GM12873 (cell line): ENCODE results near the gene CDSN.

Experiments
- TF ChIP-seq, protein P1 (sequence below): IDR thresholded peaks from 2 replicates; pipeline ENCODE4 v1.5.1; 2012; ENCODE audit warnings: low read depth, mild to moderate bottlenecking, moderate library complexity, low read length, control low read depth; ENCODE audit not compliant: insufficient read depth; ENCODE audit errors: missing control alignments

The CDSN gene, protein sequence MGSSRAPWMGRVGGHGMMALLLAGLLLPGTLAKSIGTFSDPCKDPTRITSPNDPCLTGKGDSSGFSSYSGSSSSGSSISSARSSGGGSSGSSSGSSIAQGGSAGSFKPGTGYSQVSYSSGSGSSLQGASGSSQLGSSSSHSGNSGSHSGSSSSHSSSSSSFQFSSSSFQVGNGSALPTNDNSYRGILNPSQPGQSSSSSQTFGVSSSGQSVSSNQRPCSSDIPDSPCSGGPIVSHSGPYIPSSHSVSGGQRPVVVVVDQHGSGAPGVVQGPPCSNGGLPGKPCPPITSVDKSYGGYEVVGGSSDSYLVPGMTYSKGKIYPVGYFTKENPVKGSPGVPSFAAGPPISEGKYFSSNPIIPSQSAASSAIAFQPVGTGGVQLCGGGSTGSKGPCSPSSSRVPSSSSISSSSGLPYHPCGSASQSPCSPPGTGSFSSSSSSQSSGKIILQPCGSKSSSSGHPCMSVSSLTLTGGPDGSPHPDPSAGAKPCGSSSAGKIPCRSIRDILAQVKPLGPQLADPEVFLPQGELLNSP

DNA sequence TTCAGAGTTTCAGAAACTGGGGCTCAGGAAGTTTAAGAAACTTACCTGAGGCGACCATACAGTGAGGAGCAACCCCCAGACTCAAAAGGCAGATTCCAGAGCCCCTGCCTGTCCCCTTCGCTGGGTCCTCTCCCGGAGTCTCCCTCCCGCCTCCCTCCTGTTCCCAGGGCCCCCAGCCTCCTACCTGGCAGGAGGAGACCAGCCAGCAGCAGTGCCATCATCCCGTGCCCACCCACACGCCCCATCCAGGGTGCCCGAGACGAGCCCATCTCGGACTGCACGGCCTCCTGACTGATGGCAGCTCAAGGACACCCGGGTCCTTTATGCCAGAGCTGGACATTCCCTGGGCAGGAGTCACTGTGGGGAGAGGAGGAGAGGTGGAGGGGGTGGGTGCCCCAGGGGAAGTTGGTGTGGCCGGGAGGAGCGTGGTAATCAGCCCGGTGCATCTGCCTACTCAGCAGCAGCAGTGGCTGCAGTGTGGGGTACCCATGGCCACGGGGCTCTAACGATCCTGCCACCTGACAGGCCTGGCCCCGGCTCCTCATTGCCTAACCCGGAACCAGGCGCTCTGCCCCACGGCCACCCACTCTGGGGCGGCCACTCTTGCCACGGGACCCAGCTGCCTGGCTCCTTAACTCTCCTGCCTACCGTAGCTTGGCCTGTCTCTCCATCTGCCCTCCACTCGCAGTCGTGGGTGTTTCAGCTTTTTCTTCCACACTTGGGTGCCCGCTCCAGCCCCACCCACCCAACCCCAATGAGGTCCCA, at the start of gene CDSN:
Gene CDSN (minus strand): TSS at position 296 of the 765 bp plus-strand sequence. CDS start 27 bp downstream, at position 269.
- TF ChIP-seq, protein P1, sequence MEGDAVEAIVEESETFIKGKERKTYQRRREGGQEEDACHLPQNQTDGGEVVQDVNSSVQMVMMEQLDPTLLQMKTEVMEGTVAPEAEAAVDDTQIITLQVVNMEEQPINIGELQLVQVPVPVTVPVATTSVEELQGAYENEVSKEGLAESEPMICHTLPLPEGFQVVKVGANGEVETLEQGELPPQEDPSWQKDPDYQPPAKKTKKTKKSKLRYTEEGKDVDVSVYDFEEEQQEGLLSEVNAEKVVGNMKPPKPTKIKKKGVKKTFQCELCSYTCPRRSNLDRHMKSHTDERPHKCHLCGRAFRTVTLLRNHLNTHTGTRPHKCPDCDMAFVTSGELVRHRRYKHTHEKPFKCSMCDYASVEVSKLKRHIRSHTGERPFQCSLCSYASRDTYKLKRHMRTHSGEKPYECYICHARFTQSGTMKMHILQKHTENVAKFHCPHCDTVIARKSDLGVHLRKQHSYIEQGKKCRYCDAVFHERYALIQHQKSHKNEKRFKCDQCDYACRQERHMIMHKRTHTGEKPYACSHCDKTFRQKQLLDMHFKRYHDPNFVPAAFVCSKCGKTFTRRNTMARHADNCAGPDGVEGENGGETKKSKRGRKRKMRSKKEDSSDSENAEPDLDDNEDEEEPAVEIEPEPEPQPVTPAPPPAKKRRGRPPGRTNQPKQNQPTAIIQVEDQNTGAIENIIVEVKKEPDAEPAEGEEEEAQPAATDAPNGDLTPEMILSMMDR = no peak

DNA sequence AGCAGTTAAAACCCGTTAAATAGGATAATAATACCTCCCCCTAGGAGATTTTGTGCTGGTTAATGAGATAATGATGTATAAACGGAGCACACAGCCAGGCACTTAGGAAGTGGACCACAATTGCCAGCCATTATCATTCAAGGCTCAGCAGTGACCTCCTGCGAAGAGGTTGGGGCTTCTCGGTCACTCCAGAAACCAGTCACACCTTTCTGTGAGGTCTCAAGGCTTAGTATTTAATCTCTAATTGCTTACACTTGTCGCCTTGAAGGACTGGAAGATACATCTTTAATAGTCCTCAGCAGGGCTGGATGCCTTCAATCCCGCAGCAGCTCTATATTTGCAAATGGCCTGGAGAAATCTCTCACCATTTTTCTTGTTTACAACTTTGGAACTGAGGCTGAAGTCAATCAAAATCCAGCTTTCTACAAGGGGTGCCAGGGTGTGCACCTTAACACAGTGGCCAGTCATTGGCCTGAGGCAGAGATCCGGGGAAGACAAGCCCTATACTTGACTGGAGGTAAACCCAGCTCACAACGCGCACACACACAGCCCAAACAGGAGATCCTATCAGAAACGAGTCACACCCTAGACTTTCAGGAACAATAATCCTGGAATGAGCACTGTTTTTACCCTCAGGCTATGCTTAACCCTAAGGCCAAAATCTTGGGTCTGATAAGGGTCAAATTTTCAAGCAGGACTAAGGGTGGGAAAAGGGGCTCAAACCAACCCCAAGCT, 49.0 kb upstream of the CDSN start:
- TF ChIP-seq, protein P1 = no peak

DNA sequence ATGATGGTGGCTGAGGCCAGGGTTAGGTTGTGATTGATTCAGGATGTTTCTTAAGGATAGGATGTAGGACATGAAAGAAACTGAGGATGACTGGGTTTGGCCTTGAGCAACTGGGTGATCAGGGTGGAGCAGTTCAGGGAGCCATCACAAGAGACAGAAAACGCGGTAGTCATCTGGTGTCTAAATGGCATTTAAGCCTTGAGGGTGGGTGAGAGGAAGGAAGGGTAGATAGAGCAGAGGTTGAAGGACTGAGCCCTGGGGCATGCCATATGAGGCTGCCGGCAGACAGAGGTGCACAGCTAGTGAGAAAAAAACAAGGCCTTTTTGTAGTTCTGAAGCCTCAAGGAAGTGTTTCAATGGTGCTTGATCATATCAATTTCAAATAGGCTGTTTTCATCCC, 48.4 kb upstream of the CDSN start:
- TF ChIP-seq, protein P1 = no peak

DNA sequence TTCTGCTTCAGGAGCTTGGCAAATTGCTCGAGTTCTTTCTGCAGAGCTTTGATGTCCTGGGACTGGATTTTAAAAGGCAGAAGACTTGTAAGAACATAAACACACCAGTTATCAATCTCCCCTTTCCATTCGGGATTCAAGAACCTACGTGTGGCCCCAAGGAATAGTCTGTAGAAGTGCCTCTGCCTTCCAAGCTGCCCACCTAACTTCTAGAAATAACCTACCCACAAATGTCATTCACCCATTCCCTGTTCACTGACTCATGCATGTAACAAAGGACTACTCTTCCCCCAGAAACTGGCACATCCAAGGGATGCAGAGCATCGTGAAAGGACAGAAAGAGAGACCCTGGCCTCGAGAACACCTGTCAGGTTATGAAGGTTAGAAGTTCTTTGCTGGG, 45.7 kb upstream of the CDSN start:
- TF ChIP-seq, protein P1 = no peak

DNA sequence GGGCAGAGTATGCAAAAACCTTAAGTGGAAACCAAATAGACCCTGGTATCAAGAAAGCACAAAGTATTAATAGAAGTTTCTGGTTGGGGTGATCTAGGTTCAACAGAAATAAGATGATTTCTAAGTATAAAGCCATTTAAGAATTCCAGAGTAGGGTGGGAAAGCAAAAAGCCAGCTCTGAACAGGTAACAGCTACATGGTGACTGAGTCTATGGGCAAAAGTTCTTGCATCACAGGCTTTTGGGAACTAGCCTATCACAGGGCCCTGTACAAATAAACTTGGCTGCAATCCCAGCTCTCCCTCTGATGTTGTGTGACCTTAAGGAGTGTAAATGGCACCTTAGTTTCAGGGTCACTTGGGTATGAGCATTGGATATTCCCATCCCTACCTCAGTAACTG, 43.7 kb upstream of the CDSN start:
- TF ChIP-seq, protein P1 = no peak

DNA sequence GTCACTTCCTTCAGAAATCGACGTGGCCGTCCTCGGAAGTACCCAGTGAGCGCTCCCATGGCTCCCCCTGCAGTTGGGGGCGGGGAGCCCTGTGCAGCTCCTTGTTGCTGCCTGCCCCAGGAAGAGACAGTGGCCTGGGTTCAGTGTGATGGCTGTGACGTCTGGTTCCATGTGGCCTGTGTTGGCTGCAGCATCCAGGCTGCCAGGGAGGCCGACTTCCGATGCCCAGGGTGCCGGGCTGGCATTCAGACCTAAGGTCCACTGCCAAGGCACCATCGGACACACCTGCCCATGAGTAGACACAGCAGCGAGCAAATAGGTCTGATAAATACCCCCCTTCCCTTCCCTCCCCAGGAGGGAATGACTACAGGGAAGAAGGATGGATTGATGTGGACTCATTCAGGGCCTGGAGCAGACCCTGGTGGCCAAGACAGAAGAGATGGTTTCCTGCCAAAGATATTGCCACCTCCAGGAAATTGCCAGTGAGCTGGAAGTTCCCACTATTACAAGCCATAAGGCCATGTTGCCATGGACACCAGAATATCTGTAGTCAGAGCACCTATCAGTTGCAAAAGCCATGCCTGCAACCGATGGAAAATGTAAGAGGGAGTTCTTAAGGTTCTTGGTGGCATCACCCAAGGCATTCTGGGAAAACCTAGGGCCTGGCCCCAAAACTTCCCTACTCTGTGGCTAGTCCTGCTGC, 42.4 kb upstream of the CDSN start:
- TF ChIP-seq, protein P1 = no peak
